CD14-positive monocyte (primary cell): ENCODE measurements around the gene CD151. TPM values are rescaled to one million over a fixed set of nuclear protein-coding genes. Genes with fewer than 3 reads are reported as not detected.

ENCODE experiments used
- DNase-seq, 3 donors: peaks; one replicate each; pipeline ENCODE4 v3.0.0-alpha.2; 2011 to 2022
- H2AFZ ChIP-seq: 2 replicates; pipeline ENCODE4 v1.6.0; 2012; ENCODE audit warnings: mild to moderate bottlenecking, low read depth, low read length, inconsistent platforms; ENCODE audit not compliant: insufficient read depth, poor library complexity, severe bottlenecking
- H3K27ac ChIP-seq, 2 donors: 1 replicate in 1 of 2; 2 replicates in 1 of 2; pipeline ENCODE4 v1.5.1; 2012 to 2013; ENCODE audit warnings: low read length in 2 of 2, control low read depth in 1 of 2, inconsistent platforms in 1 of 2, low read depth in 1 of 2, mild to moderate bottlenecking in 1 of 2
- H3K27me3 ChIP-seq, 2 donors: one replicate each; pipeline versions ENCODE4 v1.6.0 to v1.6.1; 2011 to 2013; ENCODE audit warnings: low read length in 2 of 2; ENCODE audit not compliant: control insufficient read depth in 2 of 2, insufficient read depth in 2 of 2
- H3K36me3 ChIP-seq, 2 donors: replicated peaks in 1 of 2; 1 replicate in 1 of 2; 2 replicates in 1 of 2; pipeline versions ENCODE4 v1.5.1 to v1.6.1; 2012 to 2013; ENCODE audit warnings: low read length in 2 of 2, control low read depth in 1 of 2, inconsistent platforms in 1 of 2, mild to moderate bottlenecking in 1 of 2; ENCODE audit not compliant: insufficient read depth in 2 of 2, control insufficient read depth in 1 of 2
- H3K4me1 ChIP-seq, 2 donors: 1 replicate in 1 of 2; 2 replicates in 1 of 2; pipeline versions ENCODE4 v1.5.1 to v1.6.1; 2012 to 2013; ENCODE audit warnings: low read length in 2 of 2, control low read depth in 1 of 2, inconsistent platforms in 1 of 2, mild to moderate bottlenecking in 1 of 2, moderate library complexity in 1 of 2; ENCODE audit not compliant: insufficient read depth in 2 of 2, control insufficient read depth in 1 of 2
- H3K4me2 ChIP-seq: replicated peaks from 2 replicates; pipeline ENCODE3; 2012; ENCODE audit warnings: low read length, moderate library complexity, mild to moderate bottlenecking; ENCODE audit not compliant: poor library complexity, severe bottlenecking; ENCODE audit errors: extremely low read depth
- H3K4me3 ChIP-seq, 3 experiments: fragments of 200-600 bp in 1 of 3; sonication (generic) in 1 of 3; replicated peaks in 1 of 3; 1 replicate in 2 of 3; 2 replicates in 1 of 3; pipeline ENCODE4 v1.5.1; 2011 to 2013; ENCODE audit warnings: low read length in 3 of 3, mild to moderate bottlenecking in 3 of 3, control low read depth in 2 of 3, low read depth in 2 of 3, inconsistent platforms in 1 of 3, moderate library complexity in 1 of 3
- H3K79me2 ChIP-seq: 2 replicates; pipeline ENCODE4 v1.6.0; 2012; ENCODE audit warnings: mild to moderate bottlenecking, control low read depth, inconsistent platforms, low read length, moderate library complexity; ENCODE audit not compliant: insufficient read depth
- H3K9ac ChIP-seq: 2 replicates; pipeline ENCODE4 v1.6.0; 2017; ENCODE audit warnings: low read length, mild to moderate bottlenecking; ENCODE audit not compliant: insufficient read depth, poor library complexity, severe bottlenecking
- H3K9me3 ChIP-seq, 2 donors: replicated peaks in 1 of 2; 1 replicate in 1 of 2; 2 replicates in 1 of 2; pipeline versions ENCODE4 v1.5.1 to v1.6.1; 2012 to 2013; ENCODE audit warnings: low read length in 2 of 2, control low read depth in 1 of 2; ENCODE audit not compliant: control insufficient read depth in 1 of 2, insufficient read depth in 1 of 2
- H4K20me1 ChIP-seq: 2 replicates; pipeline ENCODE4 v1.6.0; 2012; ENCODE audit warnings: mild to moderate bottlenecking, low read length, control low read depth, moderate library complexity; ENCODE audit not compliant: insufficient read depth
- H3K27ac Mint-ChIP-seq, 7 donors: one replicate each; pipeline ENCODE4 v1.8.0; 2020; ENCODE audit warnings: mild to moderate bottlenecking in 7 of 7, mixed read lengths in 7 of 7, moderate library complexity in 6 of 7, inconsistent platforms in 2 of 7
- H3K27me3 Mint-ChIP-seq, 3 donors: one replicate each; pipeline ENCODE4 v1.8.0; 2021 to 2022; ENCODE audit warnings: low read depth in 3 of 3, mild to moderate bottlenecking in 3 of 3, mixed read lengths in 3 of 3, moderate library complexity in 3 of 3, inconsistent platforms in 1 of 3
- H3K36me3 Mint-ChIP-seq, 2 donors: one replicate each; pipeline ENCODE4 v1.8.0; 2020; ENCODE audit warnings: mixed read lengths in 2 of 2, inconsistent platforms in 1 of 2, mild to moderate bottlenecking in 1 of 2
- H3K4me1 Mint-ChIP-seq: one replicate; pipeline ENCODE4 v1.8.0; 2020; ENCODE audit warnings: mild to moderate bottlenecking, mixed read lengths
- H3K4me3 Mint-ChIP-seq, 2 donors: one replicate each; pipeline ENCODE4 v1.8.0; 2020; ENCODE audit warnings: mild to moderate bottlenecking in 2 of 2, mixed read lengths in 2 of 2, moderate library complexity in 1 of 2
- H3K9me3 Mint-ChIP-seq, 7 donors: one replicate each; pipeline ENCODE4 v1.8.0; 2020 to 2022; ENCODE audit warnings: mixed read lengths in 7 of 7, mild to moderate bottlenecking in 6 of 7, moderate library complexity in 6 of 7, inconsistent platforms in 2 of 7
- CTCF ChIP-seq: fragments of 200-600 bp; IDR thresholded peaks from one replicate; pipeline ENCODE4 v1.8.0; 2022; ENCODE audit warnings: antibody characterized with exemption, mild to moderate bottlenecking
- WGBS: methylation state at CpG from one replicate; pipeline ENCODE4 v1.1.5; 2013; ENCODE audit warnings: missing lambda C conversion rate; ENCODE audit not compliant: insufficient coverage; 5-methylcytosine and 5-hydroxymethylcytosine counted together
- intact Hi-C, 2 donors: fragments of 100-400 bp; cut with micrococcal nuclease; formaldehyde crosslinking; loops; one replicate each; pipeline versions ENCODE4 v1.15.0 to v1.15.1; 2023
- polyA plus RNA-seq, 3 donors: library from polyadenylated mRNA; depleted of rRNA in 1 of 3; unstranded in 2 of 3; stranded (reverse) in 1 of 3; fragments of 300-500 nt in 2 of 3; fragments of >200 nt in 1 of 3; fragmentation: Illumina TruSeq in 2 of 3; gene quantifications; 1 replicate in 2 of 3; 2 replicates in 1 of 3; pipeline ENCODE4 v1.2.3, GENCODE V29; 2012 to 2021

CD151 gene
- polyA plus RNA-seq, 3 donors: 18.1 to 200 (median 57.4) TPM

DNA sequence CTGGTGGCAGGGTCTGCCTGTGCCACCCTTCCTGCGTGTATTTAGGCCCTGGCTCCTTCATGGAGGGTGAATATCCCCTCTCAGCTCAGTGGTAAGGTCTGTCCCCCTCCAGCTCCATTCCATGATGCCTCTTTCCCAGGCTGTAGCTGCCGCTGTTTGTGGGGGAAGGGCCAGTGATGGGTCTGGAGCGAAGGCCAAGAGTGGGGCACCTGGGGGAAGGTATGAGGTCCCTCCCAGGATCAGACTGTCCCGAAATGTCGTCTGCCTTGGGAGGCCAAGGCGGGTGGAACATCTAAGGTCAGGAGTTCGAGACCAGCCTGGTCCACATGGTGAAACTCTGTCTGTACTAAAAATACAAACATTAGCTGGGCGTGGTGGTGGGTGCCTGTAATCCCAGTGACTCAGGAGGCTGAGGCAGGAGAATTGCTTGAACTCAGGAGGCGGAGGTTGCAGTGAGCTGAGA is 1.1 kb downstream of the CD151 start:
- peaks cover 57 to 61% of the 10 kb centered on the region in 2 donors for H3K4me1 ChIP-seq

More for the DNA sequence above, 1.1 kb downstream of the CD151 start:
- peaks cover 10 to 46% of the 10 kb centered on the region in 2 donors for H3K27me3 ChIP-seq
- Mint-ChIP-seq H3K4me3 (peak overlapping the region; percentile 84 to 87), H3K36me3 (peaks cover 26 to 27% of the 10 kb centered on the region in 2 donors), H3K27me3 (peaks cover 27 to 61% (median 33%) of the 10 kb centered on the region in 3 donors), H3K4me1 (peaks cover 52% of the 10 kb centered on the region), H3K27ac (peak overlapping the region; percentile 63 to 95 (median 86)), H3K9me3 (peaks cover 0 to 17% (median 1%) of the 10 kb centered on the region in 7 donors)
- no peak for TF ChIP-seq CTCF
- peak overlapping the region; percentile 91 for H3K4me2 ChIP-seq
- intact Hi-C loops: loop anchor here in 1 of 2 donors (2.0 kb wide), 1 partner anchor 13 kb away; no protein-coding TSS in a partner anchor
- peak overlapping the region; percentile 47 to 85 (median 56) for H3K4me3 ChIP-seq
- peaks cover 78% of the 10 kb centered on the region for H4K20me1 ChIP-seq
- peak overlapping the region; percentile 66 for H3K9ac ChIP-seq
- no peaks in the 10 kb centered on the region for H3K9me3 ChIP-seq
- H3K36me3 ChIP-seq: peaks cover 26 to 29% of the 10 kb centered on the region in 2 donors
- no peak overlapping the region for H2AFZ ChIP-seq
- 60% methylated on average over 2 of the region's 9 CpGs for WGBS
- peak overlapping the region in 1 of 2 donors; percentile 71 for H3K27ac ChIP-seq
- peaks cover 21% of the 10 kb centered on the region for H3K79me2 ChIP-seq
- DNase-seq: no peak
